Hepatocyte (in vitro differentiated cells): Measurements from ENCODE around the gene ATG3. TPM values are rescaled to one million over a fixed set of nuclear protein-coding genes. Genes with fewer than 3 reads are reported as not detected.
"Not testable (repeated sequence)": the region's sequence is repeated elsewhere in the genome, so short reads cannot be mapped to it uniquely, and the experiment has no call there.

Experiments used
- DNase-seq: peaks from one replicate; pipeline ENCODE4 v3.0.0-alpha.2; 2016; ENCODE audit warnings: low spot score
- H2AFZ ChIP-seq: fragments of 200-600 bp; sonication (generic); 2 replicates; pipeline ENCODE4 v1.6.0; 2016; ENCODE audit warnings: antibody characterized with exemption, mild to moderate bottlenecking
- H3K27ac ChIP-seq: fragments of 200-600 bp; sonication (generic); 2 replicates; pipeline ENCODE4 v1.5.1; 2016; ENCODE audit warnings: mild to moderate bottlenecking
- H3K27me3 ChIP-seq: fragments of 200-600 bp; sonication (generic); 2 replicates; pipeline ENCODE4 v1.6.1; 2016
- H3K36me3 ChIP-seq: fragments of 200-600 bp; sonication (generic); replicated peaks from 2 replicates; pipeline ENCODE4 v1.5.1; 2016; ENCODE audit warnings: low read depth; ENCODE audit not compliant: insufficient read depth
- H3K4me1 ChIP-seq: fragments of 200-600 bp; sonication (generic); 2 replicates; pipeline ENCODE4 v1.5.1; 2016; ENCODE audit warnings: mild to moderate bottlenecking, moderate library complexity; ENCODE audit not compliant: insufficient read depth
- H3K4me2 ChIP-seq: fragments of 200-600 bp; sonication (generic); 2 replicates; pipeline ENCODE4 v1.6.0; 2016
- H3K4me3 ChIP-seq: fragments of 200-600 bp; sonication (generic); 2 replicates; pipeline ENCODE4 v1.5.1; 2016; ENCODE audit warnings: mild to moderate bottlenecking
- H3K79me2 ChIP-seq: fragments of 200-600 bp; sonication (generic); 2 replicates; pipeline ENCODE4 v1.6.0; 2017; ENCODE audit warnings: mild to moderate bottlenecking
- H3K9me2 ChIP-seq: fragments of 200-600 bp; sonication (generic); replicated peaks from 2 replicates; pipeline ENCODE4 v1.6.0; 2017; ENCODE audit warnings: mild to moderate bottlenecking; ENCODE audit not compliant: insufficient read depth
- H3K9me3 ChIP-seq: fragments of 200-600 bp; sonication (generic); 2 replicates; pipeline ENCODE4 v1.5.1; 2016; ENCODE audit warnings: low read depth, mild to moderate bottlenecking
- H4K20me1 ChIP-seq: fragments of 200-600 bp; sonication (generic); 2 replicates; pipeline ENCODE4 v1.6.0; 2016; ENCODE audit warnings: mild to moderate bottlenecking; ENCODE audit not compliant: insufficient read depth, poor library complexity, severe bottlenecking
- CTCF ChIP-seq: fragments of 200-600 bp; sonication (generic); IDR thresholded peaks from 2 replicates; pipeline ENCODE4 v1.5.1; 2016; ENCODE audit warnings: antibody characterized with exemption, mild to moderate bottlenecking; ENCODE audit not compliant: poor library complexity
- EZH2 ChIP-seq: fragments of 200-600 bp; sonication (generic); IDR thresholded peaks from 2 replicates; pipeline ENCODE4 v1.6.1; 2016; ENCODE audit warnings: antibody characterized with exemption, mild to moderate bottlenecking, borderline replicate concordance
- EZH2phosphoT487 ChIP-seq: fragments of 200-600 bp; sonication (generic); IDR thresholded peaks from one replicate; pipeline ENCODE4 v1.6.1; 2018; ENCODE audit warnings: antibody characterized with exemption, mild to moderate bottlenecking, low read depth, moderate library complexity; ENCODE audit not compliant: unreplicated experiment, severe bottlenecking
- WGBS: methylation state at CpG from one replicate; pipeline ENCODE4 v1.1.6; 2016; ENCODE audit warnings: low lambda C conversion rate; ENCODE audit errors: missing lambda C conversion rate; 5-methylcytosine and 5-hydroxymethylcytosine counted together
- polyA plus RNA-seq: library from polyadenylated mRNA; unstranded; fragments of >200 nt; fragmentation: Nextera tagmentation; extraction: Ambion mirVana; gene quantifications from 2 replicates; pipeline ENCODE4 v1.2.1, GENCODE V29; 2016
- total RNA-seq: library from RNA; depleted of rRNA; stranded (reverse); fragments of >200 nt; gene quantifications from 2 replicates; pipeline ENCODE4 v1.2.3, GENCODE V29; 2014

The ATG3 gene
- total and polyA plus RNA-seq, 2 experiments from 2014 or later = 33.7 to 62.5 TPM

DNA sequence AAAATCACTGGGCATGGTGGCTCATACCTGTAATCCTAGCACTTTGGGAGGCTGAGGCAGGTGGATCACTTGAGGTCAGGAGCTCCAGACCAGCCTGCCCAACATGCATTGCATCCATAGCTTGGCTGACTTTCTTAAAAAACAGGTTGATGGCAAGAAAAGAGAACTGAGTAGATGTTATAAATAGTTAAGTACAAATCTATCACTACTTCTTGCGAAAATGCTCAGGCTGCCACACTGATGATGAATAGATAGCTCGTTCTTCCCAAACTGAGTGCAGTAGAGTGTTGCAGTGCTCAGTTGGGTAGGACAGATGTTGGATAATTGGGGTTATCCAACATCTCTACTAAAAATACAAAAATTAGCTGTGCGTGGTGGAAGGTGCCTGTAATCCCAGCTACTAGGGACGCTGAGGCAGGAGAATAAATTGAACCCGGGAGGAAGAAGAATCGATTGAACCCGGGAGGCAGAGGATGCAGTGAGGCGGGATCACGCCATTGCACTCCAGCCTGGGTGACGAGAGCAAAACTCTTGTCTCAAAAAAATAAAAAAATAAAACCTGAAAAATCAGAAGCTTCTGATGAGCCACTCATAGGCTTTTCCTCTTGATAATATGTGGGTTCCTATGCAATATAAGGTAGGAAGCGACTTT, 63.7 kb downstream of the ATG3 start:
- H3K27me3 ChIP-seq = no peaks in the 10 kb centered on the region
- no peak for TF ChIP-seq CTCF
- no peak for TF ChIP-seq EZH2
- no peak for TF ChIP-seq EZH2phosphoT487
- H2AFZ ChIP-seq = no peak overlapping the region
- H3K79me2 ChIP-seq = no peaks in the 10 kb centered on the region
- no peak for DNase-seq
- no peaks in the 10 kb centered on the region for H3K9me3 ChIP-seq
- no peak overlapping the region for H3K4me2 ChIP-seq
- no peak overlapping the region for H3K4me3 ChIP-seq
- H3K4me1 ChIP-seq = no peaks in the 10 kb centered on the region
- H3K36me3 ChIP-seq = no peaks in the 10 kb centered on the region
- H3K27ac ChIP-seq = no peak overlapping the region
- H3K9me2 ChIP-seq = no peaks in the 10 kb centered on the region
- no peaks in the 10 kb centered on the region for H4K20me1 ChIP-seq
- WGBS = 96% methylated on average over 11 of the region's 11 CpGs

DNA sequence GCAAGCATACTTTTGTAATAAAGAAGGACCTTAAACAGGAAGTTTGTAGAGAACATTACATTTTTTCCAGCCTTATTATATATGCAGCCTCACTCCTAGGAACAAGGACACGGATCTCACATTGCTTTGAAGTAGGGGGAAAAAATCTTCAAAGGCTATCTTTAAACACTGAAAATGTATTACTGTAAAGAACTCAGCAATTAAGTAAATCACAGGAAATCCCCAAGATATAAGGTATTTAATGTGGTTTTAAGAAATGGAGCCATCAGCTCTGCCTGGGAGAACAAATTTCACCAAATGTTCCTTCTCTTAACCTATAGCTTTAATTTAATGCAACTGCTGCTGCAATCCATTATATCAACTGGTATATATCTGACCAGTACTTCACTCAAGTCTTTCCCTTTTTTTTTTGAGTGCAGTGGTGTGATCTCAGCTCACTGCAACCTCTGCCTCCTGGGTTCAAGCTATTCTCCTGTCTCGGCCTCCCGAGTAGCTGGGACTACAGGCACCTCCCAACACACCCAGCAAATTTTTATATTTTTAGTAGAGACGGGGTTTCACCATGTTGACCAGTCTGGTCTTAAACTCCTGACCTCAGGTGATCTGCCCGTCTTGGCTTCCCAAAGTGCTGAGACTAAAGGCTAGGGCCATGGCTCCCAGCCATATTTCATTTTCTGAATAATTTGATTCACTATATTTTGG, 65.2 kb downstream of the ATG3 start:
- no peak overlapping the region for H3K27ac ChIP-seq
- H3K36me3 ChIP-seq = no peaks in the 10 kb centered on the region
- H3K4me3 ChIP-seq = no peak overlapping the region
- no peaks in the 10 kb centered on the region for H3K27me3 ChIP-seq
- no peak overlapping the region for H3K4me2 ChIP-seq
- no peaks in the 10 kb centered on the region for H3K4me1 ChIP-seq
- no peak for DNase-seq
- H3K9me3 ChIP-seq = no peaks in the 10 kb centered on the region
- H3K79me2 ChIP-seq = no peaks in the 10 kb centered on the region
- no peak overlapping the region for H2AFZ ChIP-seq
- TF ChIP-seq EZH2 (no peak), CTCF (no peak), EZH2phosphoT487 (no peak)
- no peaks in the 10 kb centered on the region for H3K9me2 ChIP-seq
- H4K20me1 ChIP-seq = no peaks in the 10 kb centered on the region
- WGBS = 59% methylated on average over 5 of the region's 5 CpGs

DNA sequence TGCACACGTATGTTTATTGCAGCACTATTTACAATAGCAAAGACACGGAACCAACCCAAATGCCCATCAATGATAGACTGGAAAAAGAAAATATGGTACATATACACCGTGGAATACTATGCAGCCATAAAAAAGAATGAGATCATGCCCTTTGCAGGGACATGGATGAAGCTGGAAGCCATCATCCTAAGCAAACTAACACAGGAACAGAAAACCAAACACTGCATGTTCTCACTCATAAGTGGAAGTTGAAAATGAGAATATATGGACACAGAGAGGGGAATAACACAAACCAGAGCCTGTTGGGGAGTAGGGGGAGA, 67.4 kb downstream of the ATG3 start:
- H3K4me3 ChIP-seq, DNase-seq, H3K27ac ChIP-seq, H4K20me1 ChIP-seq, H3K4me2 ChIP-seq, H2AFZ ChIP-seq, H3K9me3 ChIP-seq, H3K27me3 ChIP-seq, H3K4me1 ChIP-seq, H3K9me2 ChIP-seq, H3K36me3 ChIP-seq, H3K79me2 ChIP-seq: not testable (repeated sequence)
- WGBS = 86% methylated on average over 3 of the region's 3 CpGs

- no peak overlapping the region for H3K27ac ChIP-seq
- TF ChIP-seq EZH2phosphoT487 (no peak), CTCF (no peak), EZH2 (no peak)
- no peak overlapping the region for H3K4me3 ChIP-seq
- no peak for DNase-seq
- no peaks in the 10 kb centered on the region for H3K4me1 ChIP-seq
- H3K9me3 ChIP-seq = no peaks in the 10 kb centered on the region
- no peaks in the 10 kb centered on the region for H3K9me2 ChIP-seq
- no peaks in the 10 kb centered on the region for H4K20me1 ChIP-seq
- no peaks in the 10 kb centered on the region for H3K36me3 ChIP-seq
- H3K27me3 ChIP-seq = no peaks in the 10 kb centered on the region
- no peak overlapping the region for H2AFZ ChIP-seq
- H3K79me2 ChIP-seq = no peaks in the 10 kb centered on the region
- 97% methylated on average over 1 of the region's 1 CpG for WGBS
- H3K4me2 ChIP-seq = no peak overlapping the region
Measured at GRCh38 chr3:112492124-112492523, 69.6 kb downstream of the ATG3 start.
